ENCODE results near the gene AFG3L2. TPM values are rescaled to one million over a fixed set of nuclear protein-coding genes. Genes with fewer than 3 reads are reported as not detected.
A peak's percentile ranks its signal among the peaks of the same experiment; 100 is the strongest.

The AFG3L2 gene
- total RNA-seq, 1 donor from 2014 or later: 51.7 TPM

GRCh38 chr18:12410081-12410481 lies 33.1 kb upstream of the AFG3L2 start:
- Histone ChIP-seq H3K4me3 (no peak overlapping the region), H3K4me1 (peaks cover 5% of the 10 kb centered on the region), H3K9me3 (ENCODE audit: low read depth) (no peaks in the 10 kb centered on the region), H3K9ac (no peak overlapping the region), H3K79me2 (ENCODE audit: low read depth) (peaks cover 3% of the 10 kb centered on the region), H3F3A (ENCODE audit: low read depth) (peaks cover 21% of the 10 kb centered on the region), H3K4me2 (no peak overlapping the region), H3K27me3 (peaks cover 24% of the 10 kb centered on the region), H3K27ac (no peak overlapping the region), H3K36me3 (no peaks in the 10 kb centered on the region), H2AFZ (replicated peaks) (no peak overlapping the region), H4K20me1 (ENCODE audit: low read depth) (no peaks in the 10 kb centered on the region)
- Mint-ChIP-seq H3K4me1 (peaks cover 26% of the 10 kb centered on the region), H3K4me3 (no peak overlapping the region), H3K36me3 (peaks cover 7% of the 10 kb centered on the region), H3K27ac (no peak overlapping the region), H3K27me3 (ENCODE audit: insufficient read depth, low read depth) (peaks cover 13% of the 10 kb centered on the region), H3K9me3 (no peaks in the 10 kb centered on the region)
- no peak for TF ChIP-seq CTCF (IDR thresholded peaks at IDR 0.05)
- no peak for TF ChIP-seq EZH2 (IDR thresholded peaks at IDR 0.05)
- no peak for TF ChIP-seq EZH2phosphoT487 (IDR thresholded peaks at IDR 0.05)
- DNase-seq (ENCODE audit: low spot score): no peak

GRCh38 chr18:12409469-12409868 lies 32.4 kb upstream of the AFG3L2 start:
- Histone ChIP-seq H2AFZ (replicated peaks) (no peak overlapping the region), H4K20me1 (ENCODE audit: low read depth) (no peaks in the 10 kb centered on the region), H3K27me3 (peaks cover 30% of the 10 kb centered on the region), H3K36me3 (no peaks in the 10 kb centered on the region), H3K9me3 (ENCODE audit: low read depth) (no peaks in the 10 kb centered on the region), H3K9ac (no peak overlapping the region), H3K4me1 (peaks cover 5% of the 10 kb centered on the region), H3K27ac (no peak overlapping the region), H3F3A (ENCODE audit: low read depth) (peaks cover 21% of the 10 kb centered on the region), H3K4me3 (no peak overlapping the region), H3K79me2 (ENCODE audit: low read depth) (peaks cover 3% of the 10 kb centered on the region), H3K4me2 (no peak overlapping the region)
- H3K4me1 Mint-ChIP-seq: peaks cover 26% of the 10 kb centered on the region
- TF ChIP-seq EZH2phosphoT487 (IDR thresholded peaks at IDR 0.05): no peak
- no peak for TF ChIP-seq EZH2 (IDR thresholded peaks at IDR 0.05)
- no peak for TF ChIP-seq CTCF (IDR thresholded peaks at IDR 0.05)
- H3K9me3 Mint-ChIP-seq: no peaks in the 10 kb centered on the region
- H3K36me3 Mint-ChIP-seq: peaks cover 7% of the 10 kb centered on the region
- H3K27ac Mint-ChIP-seq: no peak overlapping the region
- no peak for DNase-seq (ENCODE audit: low spot score)
- H3K27me3 Mint-ChIP-seq (ENCODE audit: insufficient read depth, low read depth): peaks cover 17% of the 10 kb centered on the region
- peak overlapping the region; percentile 24 for H3K4me3 Mint-ChIP-seq

- TF ChIP-seq EZH2phosphoT487 (IDR thresholded peaks at IDR 0.05): no peak
- TF ChIP-seq CTCF (IDR thresholded peaks at IDR 0.05): no peak
- TF ChIP-seq EZH2 (IDR thresholded peaks at IDR 0.05): no peak
- Histone ChIP-seq H3K9me3 (ENCODE audit: low read depth) (no peaks in the 10 kb centered on the region), H3K27me3 (peaks cover 39% of the 10 kb centered on the region), H3K27ac (peak overlapping the region; percentile 34), H3K4me2 (peak overlapping the region; percentile 81), H3K9ac (no peak overlapping the region), H4K20me1 (ENCODE audit: low read depth) (no peaks in the 10 kb centered on the region), H3F3A (ENCODE audit: low read depth) (peaks cover 21% of the 10 kb centered on the region), H3K36me3 (no peaks in the 10 kb centered on the region), H2AFZ (replicated peaks) (peak overlapping the region; percentile 61), H3K4me1 (peaks cover 5% of the 10 kb centered on the region), H3K4me3 (peak overlapping the region; percentile 45), H3K79me2 (ENCODE audit: low read depth) (peaks cover 3% of the 10 kb centered on the region)
- peaks cover 4% of the 10 kb centered on the region for H3K36me3 Mint-ChIP-seq
- peaks cover 17% of the 10 kb centered on the region for H3K27me3 Mint-ChIP-seq (ENCODE audit: insufficient read depth, low read depth)
- H3K4me1 Mint-ChIP-seq: peaks cover 26% of the 10 kb centered on the region
- peak overlapping the region; percentile 84 for H3K4me3 Mint-ChIP-seq
- DNase-seq (ENCODE audit: low spot score): no peak
- no peak overlapping the region for H3K27ac Mint-ChIP-seq
- H3K9me3 Mint-ChIP-seq: no peaks in the 10 kb centered on the region
Measured at GRCh38 chr18:12408247-12408869, 31.3 kb upstream of the AFG3L2 start.

Data from neural progenitor cell (in vitro differentiated cells).